GM19023 (cell line): ENCODE data around the gene VEPH1.

Experiments
- ATAC-seq: cut with Tn5 transposase; IDR thresholded peaks from one replicate; pipeline ENCODE4 v1.9.1; 2021; ENCODE audit warnings: mild to moderate bottlenecking, moderate library complexity; ENCODE audit not compliant: unreplicated experiment

The VEPH1 gene

DNA sequence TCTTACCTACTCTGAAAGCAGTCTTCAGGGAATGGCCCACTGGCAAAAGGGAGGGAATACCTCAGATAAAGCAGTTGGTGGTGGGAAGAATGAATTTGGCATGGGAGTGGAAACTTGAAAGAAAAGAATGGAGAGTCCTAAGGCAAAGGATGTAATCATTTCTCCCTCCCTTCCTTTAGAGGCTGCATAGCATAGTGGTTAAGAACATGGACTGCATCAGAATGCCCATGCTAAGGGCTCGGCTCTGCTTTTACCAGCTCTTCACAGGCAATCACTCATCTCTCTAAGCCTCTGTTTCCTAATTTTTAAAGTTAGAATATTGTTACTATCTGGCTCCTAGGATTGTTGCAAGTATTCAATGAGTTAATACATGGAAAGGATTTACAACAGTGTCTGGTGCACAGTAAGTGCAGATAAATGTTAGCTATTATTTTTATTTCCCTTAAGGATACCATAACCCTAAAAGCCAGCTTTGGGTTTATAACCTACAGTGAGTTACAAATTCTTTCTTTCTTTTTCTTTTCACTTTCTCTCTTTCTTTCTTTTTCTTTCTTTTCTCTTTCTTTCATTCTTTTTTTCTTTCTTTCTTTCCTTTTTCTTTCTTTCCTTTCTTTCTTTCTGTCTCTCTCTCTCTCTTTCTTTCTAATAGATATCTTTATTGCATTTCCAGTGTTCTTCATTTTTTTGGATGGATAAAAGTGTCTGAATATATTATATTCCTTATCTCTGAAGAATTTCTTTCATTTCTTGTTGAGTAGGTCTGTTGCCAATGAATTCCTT, 23.6 kb downstream of the VEPH1 start:
- no peak for ATAC-seq

DNA sequence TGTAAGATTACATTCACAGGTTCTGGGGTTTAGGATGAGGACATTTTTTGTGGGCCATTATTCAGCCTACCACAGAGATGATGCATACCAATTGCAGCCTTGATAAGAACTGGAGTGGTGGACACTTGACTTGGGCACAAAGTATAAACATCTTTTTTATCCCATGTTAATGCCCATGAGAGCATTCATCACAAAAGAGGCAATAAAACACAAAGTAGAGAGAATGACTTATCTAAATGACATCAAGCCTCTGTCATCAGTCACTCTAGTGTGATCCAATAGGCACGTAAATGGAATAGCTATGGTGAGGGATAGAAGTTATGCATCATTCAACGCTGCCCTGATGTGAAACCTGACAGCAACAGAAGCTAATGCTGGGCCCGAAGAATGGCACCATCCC, 25.8 kb downstream of the VEPH1 start:
- ATAC-seq, result no peak

DNA sequence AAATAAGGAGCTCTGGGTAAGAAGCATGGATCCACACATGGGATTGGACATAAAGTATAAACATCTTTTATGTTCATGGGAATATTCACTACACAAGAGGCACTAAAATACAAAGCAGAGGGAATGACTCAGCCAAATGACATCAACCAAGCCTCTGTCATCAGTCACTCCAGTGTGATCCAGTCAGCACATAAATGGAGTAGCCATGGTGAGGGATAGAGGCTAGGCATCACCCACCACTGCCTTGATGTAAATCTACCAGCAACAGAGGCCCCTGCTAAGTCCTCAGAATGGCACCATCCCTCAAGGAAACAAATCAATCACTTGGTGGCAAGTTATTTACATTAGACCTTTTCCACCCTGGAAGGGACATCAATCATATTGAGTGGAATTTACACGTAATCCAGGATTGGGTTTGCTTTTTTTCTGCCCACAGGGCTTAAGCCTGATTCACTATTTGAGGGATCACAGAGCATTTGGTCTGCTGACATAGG, 27.2 kb downstream of the VEPH1 start:
- ATAC-seq, result no peak

DNA sequence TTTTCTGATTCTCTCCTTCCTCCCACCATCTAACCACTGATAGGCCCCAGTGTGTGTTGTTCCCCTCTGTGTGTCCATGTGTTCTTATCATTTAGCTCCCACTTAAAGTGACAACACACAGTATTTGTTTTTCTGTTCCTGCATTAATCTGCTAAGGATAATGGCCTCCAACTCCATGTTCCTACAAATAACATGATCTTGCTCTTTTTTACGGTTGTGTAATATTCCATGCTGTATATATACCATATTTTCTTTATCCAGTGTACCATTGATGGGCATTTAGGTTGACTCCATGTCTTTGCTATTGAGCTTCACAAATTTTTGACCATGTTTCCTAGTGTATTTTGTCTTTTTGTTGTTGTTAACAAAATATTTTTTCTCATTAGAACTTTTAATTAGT, 30.6 kb downstream of the VEPH1 start:
- ATAC-seq, result no peak

DNA sequence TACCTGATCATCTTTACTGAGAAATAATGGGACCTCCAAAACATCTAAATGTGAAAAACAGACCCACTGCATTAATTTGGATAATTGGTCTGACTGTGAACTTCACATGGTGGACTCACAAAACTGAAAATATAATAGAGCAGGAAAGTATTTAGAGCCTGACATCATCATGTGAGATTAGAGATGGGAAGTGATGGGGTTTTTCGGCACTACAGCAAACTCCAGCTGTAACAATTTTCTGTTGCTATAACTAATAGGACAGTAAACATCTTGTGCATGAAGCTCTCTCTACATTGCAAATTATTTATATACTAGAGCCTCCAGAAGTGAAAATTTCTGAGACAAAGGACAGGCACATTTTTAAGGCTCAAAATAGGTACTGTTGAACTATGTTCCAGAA, 32.2 kb downstream of the VEPH1 start:
- ATAC-seq, result no peak

DNA sequence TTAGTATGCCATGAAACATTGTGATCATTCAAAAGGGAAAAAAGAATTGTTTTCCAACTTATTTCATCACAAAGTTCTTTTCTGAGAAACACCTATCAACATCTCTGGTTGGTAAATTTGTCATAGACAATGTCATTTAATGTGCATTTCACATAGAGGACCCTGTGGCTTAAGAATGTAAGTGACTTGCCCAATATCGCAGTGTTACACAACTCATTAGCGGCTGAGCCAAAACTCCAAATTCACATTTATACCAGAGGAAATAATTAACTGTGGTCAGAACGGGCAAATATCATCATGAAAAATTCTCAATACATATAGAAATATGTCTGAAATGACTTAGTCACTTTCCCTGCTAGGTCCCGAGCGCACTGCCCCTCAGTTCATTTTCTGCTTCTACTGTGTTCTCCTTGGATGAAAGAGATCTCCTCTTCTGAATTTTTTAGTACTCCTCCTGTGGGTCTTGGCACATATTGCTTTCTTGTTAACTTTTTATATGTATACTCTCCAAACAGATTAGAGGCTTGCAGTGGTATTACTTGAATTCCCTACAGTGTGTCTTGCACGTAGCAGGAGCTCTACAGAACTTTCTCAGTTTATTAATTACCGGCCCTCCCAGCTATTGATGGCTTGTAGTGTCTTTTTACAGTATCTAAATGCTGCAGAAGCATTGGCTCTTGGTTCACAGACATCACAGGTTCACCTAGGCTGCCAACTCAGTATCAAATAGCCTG, 33.5 kb downstream of the VEPH1 start:
- no peak for ATAC-seq

DNA sequence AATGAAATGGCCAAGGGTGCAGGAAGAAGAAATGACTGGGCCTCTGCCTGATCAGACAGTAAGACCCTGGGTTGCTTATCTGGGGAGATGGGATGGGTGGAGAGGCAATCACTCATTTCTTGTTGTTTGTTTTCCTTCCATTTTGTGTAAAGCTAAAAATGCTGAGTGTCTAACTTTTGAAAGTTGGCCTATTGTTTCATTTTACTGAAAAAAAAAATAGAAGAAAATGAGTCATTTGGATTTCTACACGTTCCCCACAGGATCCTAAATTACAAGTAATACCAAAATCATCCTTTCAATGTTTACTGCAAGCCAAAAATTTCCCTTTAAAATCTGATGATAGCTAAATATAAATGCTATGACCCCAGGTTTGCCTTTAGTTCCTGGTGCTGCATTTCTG, 36.0 kb downstream of the VEPH1 start:
- ATAC-seq, result no peak

DNA sequence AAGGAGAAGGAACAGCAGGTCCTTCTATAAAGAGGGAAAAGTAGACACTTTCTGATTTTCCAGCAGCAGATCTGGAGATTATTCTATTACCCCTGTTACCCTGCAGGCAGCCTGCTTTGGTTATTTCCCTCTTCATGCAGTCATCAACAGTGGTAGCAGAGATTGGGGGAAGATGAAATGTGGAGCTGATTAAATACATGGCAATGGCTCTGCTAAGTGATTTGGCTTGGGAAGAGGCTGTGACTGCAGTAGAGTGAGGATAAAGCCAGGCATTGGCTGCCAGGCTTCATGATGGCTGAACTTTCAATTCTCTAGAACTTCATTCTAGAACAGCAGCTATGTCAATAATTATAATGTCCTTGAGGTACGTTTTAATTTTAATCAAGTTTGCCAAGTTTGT, 37.5 kb downstream of the VEPH1 start:
- ATAC-seq, result no peak

DNA sequence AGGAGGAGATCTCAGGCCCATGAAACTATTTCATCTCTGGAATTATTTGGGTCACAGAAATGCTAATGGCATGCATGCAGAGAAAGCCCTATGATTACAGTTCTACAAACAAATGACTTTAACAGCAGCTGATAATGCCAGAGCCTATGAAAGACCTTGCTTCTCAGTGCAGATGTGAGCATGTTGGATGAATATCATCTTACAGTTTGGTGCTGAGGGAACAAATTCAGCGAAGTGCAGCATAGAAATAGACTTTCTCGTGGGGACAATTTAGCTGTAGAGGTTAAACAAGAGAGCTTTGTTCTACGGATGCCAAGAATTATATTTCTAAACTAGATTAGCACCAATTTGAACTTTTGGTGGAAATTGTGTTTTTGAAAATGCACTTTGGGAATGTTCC, 38.9 kb downstream of the VEPH1 start:
- no peak for ATAC-seq

DNA sequence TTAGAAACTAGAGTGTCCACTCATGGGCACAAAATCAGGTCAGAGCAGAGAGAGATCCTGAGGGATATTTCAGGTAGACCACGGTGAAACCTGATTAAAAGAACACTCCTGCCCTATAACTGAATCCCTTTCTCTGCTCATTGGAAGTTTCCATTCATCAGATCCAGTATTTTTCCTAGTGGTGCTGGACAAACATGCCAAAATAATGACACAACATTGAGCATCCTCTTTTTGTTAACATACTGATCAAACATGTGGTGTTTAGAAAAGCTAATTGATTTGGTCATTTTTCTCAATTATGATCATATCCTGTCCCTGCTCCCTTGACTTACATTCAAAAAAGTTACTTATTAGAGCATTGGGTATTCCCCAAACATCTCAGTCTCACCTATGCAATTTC, 39.4 kb downstream of the VEPH1 start:
- no peak for ATAC-seq

DNA sequence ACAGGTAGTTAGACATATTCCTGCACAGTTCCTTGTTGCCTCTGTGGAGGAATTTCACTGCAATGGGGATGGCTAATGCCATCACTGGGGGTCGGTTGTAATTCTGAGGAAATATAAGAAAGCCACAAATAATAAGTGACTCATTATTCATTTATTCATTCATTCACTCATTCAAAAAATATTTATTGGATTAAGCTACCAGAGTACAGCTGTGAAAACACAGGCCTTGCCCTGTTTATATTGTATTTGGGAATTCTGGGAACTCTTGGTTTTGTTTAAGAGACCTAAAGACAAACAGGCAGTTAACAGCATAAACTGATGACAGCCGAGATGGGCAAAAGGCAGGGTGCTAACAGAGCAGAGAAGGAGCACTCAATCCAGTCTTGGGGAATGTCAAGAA, 43.0 kb downstream of the VEPH1 start:
- no peak for ATAC-seq

DNA sequence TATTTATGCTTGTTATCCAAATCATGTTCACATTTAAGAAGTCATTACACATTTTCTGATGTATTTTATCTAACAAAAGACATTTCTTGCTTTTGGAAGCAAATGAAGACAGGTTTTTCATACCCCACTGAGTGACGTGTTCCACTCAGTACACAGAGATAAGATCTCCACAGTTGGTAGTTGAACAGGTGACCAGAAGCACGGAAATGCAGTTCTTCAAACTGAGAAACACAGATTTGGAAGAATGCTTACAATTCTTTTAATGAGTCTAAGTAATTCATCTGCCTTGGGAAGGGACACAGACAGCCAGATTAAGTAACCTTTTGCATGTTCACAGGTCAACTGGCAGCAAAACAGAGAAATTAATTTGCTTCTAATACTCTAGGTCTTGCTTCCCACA, 43.5 kb downstream of the VEPH1 start:
- no peak for ATAC-seq

DNA sequence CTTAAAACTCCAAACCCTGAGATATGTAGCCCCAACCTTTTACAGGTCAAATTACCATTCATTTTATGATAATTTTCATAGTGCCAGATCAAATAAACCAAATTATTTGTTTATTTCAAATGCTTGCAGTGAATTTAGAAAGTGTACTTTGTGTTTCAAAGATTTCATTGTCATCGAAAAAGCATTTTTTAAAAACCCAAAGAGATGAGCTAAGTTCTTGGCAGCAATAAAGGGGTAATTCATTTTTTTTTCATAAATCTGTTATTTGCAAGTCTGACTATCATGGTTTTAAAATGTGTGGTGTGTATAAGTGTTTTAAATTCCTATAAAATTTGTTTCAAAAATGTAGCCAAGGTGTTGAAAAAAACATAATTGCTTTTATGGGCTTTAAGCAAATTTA, 49.4 kb downstream of the VEPH1 start:
- no peak for ATAC-seq

DNA sequence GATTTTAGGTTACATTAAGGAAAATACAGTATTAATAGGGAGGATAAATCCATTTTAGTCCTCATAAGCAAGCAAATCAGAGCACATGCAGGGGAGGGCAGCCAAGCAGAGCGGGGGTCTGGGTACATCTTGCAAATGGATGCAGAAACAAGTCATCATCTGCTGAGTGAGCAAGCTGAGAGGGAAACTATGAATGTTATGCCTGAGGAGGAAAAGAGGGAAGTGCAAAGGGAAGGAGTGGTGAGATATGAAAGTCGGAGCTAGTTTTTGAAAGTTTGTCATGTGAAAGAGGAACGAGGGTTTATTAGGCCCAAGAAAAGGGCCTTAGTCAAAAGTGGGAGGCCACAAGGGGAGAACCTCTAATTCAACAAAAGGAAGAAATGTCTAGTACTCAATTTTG, 51.1 kb downstream of the VEPH1 start:
- no peak for ATAC-seq

DNA sequence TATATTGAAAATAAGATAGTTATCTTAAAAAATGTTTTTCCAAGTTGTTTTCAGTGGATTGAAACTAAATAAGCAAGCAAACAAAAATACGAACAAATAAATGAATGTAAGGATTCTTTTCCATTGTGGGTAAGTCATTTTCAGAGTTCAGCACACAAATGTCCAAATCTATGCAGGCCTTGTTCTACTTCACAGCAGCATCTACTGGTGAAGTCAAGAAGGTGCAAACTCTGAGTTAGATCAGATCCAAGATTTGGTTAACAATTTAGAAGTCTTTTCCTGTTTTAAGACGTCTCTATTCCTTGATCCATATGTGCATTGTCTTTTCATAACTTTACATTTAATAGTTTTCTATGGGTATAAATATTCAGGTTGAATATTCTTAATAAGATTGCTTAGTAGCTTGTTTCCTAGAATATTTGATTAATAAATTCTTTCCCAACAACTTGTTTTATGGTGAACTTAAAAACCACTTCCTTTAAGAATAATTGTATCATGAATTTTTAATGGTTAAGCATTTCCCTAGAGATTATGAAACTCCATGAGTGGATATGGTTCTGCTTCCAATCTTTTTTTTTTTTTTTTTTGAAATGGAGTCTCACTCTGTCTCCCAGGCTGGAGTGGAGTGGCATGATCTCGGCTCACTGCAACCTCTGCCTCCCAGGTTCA, 56.1 kb downstream of the VEPH1 start:
- no peak for ATAC-seq

DNA sequence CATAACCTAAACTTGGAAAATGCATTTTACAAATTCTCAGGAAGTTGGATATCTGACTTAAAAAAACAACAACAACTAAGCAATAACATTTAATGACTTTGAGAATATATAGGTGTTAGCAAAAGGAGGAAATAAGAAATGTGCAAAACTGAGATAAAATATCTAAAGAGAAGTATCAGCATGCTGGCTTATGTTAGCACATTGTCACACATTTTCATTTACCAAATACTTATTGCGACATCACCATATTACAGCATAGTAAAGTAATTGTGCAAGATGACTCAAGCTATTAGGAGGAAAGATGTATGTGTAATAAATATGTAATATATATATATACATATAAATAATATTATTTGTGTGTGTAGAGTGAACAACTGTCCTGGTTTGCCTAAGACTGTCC, 57.4 kb downstream of the VEPH1 start:
- no peak for ATAC-seq

DNA sequence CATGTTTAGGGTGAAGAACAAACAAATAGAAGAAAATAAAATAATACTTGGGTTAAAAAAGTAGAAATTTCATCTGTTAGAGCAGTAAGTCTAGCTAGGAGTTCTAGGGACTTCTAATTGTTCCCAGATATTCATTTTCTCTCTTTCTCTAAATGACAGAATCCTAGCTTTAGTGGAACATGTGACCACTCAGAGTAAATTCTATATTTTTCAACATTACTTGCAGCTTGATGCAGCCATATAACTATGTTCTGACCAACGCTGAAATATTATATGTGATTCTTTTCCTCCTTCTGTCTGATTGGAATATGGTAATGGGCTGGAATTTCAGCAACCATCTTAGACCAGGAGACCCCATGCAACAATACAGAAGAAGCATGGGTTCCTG, 58.4 kb downstream of the VEPH1 start:
- no peak for ATAC-seq

DNA sequence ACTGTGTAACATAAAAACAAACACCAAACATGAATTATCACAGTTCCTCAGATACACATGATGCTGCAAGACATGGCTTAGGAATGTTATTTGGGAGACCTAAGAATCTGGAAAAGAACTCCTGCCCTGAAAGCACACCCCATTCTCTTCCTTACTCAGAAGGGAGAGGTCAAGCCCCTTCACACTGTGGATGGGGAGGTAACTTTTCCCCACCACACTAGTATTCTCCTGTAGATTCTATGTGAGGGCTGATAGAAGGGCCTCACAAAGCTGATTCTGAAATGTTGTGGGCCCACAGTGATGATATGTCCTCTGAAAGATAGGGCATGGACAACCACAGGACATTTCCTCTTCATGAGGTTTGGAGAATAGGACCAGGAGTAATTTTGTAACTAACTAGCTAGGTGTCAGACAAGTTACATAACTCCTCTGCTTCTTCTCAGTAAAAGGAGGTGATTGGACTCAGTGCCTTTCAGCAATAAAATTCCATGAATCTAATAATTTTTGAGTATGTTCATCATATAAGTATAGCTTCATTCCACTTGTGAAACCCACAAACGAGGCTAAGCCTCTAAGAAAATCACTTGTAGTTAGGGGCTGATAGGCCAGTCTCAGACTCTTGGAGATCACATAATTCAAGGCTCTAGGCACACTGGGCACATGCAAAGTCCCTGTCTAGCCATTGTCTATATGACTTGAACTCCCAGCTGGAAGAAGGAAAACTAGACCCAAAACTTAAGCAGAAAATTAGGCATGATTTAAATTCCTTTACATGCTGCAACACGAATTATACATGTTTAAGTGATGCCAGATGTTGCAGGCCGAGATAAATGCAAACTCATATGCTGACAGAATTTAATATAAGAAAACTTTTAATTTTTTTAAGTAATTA, 59.1 kb downstream of the VEPH1 start:
- no peak for ATAC-seq

DNA sequence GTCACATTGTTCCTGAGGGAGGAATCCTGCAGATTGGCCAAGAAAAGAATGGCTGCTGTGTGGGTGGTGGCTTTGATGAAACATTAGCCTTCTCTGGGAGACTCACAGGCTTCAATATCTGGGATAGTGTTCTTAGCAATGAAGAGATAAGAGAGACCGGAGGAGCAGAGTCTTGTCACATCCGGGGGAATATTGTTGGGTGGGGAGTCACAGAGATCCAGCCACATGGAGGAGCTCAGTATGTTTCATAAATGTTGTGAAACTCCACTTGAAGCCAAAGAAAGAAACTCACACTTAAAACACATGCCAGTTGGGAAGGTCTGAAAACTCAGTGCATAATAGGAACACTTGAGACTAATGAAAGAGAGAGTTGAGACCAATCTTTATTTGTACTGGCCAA, 60.5 kb downstream of the VEPH1 start:
- no peak for ATAC-seq

DNA sequence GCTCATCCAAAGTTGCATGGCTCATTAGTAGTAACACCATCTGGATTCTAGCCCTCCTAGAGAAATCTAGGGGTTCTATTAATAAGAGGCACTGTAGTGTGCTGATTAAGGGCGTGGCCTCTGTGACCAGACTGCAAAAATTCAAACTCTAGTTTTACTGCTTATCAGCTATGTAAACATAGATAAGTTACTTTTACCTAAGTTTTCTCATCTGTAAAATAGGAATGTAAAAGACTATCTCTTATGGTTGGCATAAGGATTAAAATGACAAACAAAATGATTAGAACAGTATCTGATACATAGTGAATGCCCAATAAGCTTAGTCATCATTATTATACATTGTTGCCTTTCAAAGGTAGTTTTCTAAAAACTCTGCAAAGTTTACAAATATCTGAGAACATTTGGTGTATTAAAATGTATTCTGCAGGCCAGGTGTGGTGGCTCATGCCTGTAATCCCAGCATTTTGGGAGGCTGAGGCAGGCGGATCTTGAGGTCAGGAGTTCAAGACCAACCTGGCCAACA, 62.1 kb downstream of the VEPH1 start:
- no peak for ATAC-seq
